Upper lobe of left lung (tissue), 4 donors: ENCODE data around the gene PDZD2.

Source experiments
- CTCF ChIP-seq, 6 experiments: fragments of 450-650 bp in 4 of 6; fragments of 200-600 bp in 2 of 6; sonication (generic) in 2 of 6; IDR thresholded peaks; one replicate each; pipeline ENCODE4 v1.5.1; 2016 to 2019; ENCODE audit warnings: antibody characterized with exemption in 6 of 6
- POLR2A ChIP-seq, 4 donors: fragments of 450-650 bp; IDR thresholded peaks; one replicate each; pipeline ENCODE4 v1.5.1; 2016 to 2017; ENCODE audit warnings: antibody characterized with exemption in 4 of 4, mild to moderate bottlenecking in 2 of 4

GRCh38 chr5:31648326-31648725, 9.4 kb downstream of the PDZD2 start:
- TF ChIP-seq CTCF (IDR thresholded peaks at IDR 0.05) (no peak), POLR2A (IDR thresholded peaks at IDR 0.05) (no peak)
